ENCODE results near the gene GPC4. TPM values are rescaled to one million over a fixed set of nuclear protein-coding genes. Genes with fewer than 3 reads are reported as not detected.

GPC4 gene
- total and polyA plus RNA-seq, 12 donors = 1.7 to 10.0 (median 6.4) TPM

DNA sequence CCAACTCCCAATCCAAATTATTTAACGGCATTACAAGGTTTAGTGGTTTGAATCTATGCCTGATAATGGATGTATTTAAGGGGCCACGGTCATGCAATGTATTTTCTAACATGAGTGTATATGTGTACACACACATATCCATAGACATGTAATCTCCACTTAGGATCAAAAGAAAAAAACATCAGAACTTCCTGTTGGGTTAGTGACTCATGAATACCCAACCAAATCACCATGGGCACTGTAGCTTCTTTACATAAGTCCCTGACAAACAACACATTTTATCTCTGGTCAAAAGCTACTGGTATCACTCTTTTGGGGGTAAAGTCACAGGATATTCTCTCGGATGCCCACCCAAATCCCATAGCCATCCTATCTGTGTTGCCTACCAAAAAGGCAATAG is 160.6 kb downstream of the GPC4 start:
- intact Hi-C loops (cut with DNase I) = no loop called here
- no peak overlapping the region for H3K4me3 ChIP-seq
- DNase-seq (no peak), ATAC-seq (no peak)
- WGBS, 2 donors = 81 to 93% methylated on average over 3 of the region's 3 CpGs
- H3K27me3 ChIP-seq = peaks cover 0 to 28% (median 0%) of the 10 kb centered on the region in 7 donors
- no peaks in the 10 kb centered on the region for H3K36me3 ChIP-seq
- no peak for TF ChIP-seq CTCF (IDR thresholded peaks at IDR 0.05)
- no peaks in the 10 kb centered on the region for H3K9me3 ChIP-seq
- no peak overlapping the region for H3K27ac ChIP-seq
- no peaks in the 10 kb centered on the region for H3K4me1 ChIP-seq

- H3K9me3 ChIP-seq = peaks cover 0 to 22% (median 1%) of the 10 kb centered on the region in 11 donors
- DNase-seq (no peak), ATAC-seq (no peak)
- peaks cover 0 to 8% (median 0%) of the 10 kb centered on the region in 7 donors for H3K27me3 ChIP-seq
- no peaks in the 10 kb centered on the region for H3K36me3 ChIP-seq
- no peak overlapping the region for H3K4me3 ChIP-seq
- TF ChIP-seq CTCF (IDR thresholded peaks at IDR 0.05) = no peak
- intact Hi-C loops (cut with DNase I) = no loop called here
- 66 to 67% methylated on average over 5 of the region's 5 CpGs for WGBS, 2 donors
- no peak overlapping the region for H3K27ac ChIP-seq
- no peaks in the 10 kb centered on the region for H3K4me1 ChIP-seq
These were observed 164.1 kb downstream of the GPC4 start for GRCh38 chrX:133251204-133251603.

GRCh38 chrX:133250184-133251100 is 164.8 kb downstream of the GPC4 start:
- Histone ChIP-seq H3K4me1 (no peaks in the 10 kb centered on the region), H3K9me3 (peaks cover 0 to 29% (median 2%) of the 10 kb centered on the region in 11 donors), H3K27ac (no peak overlapping the region), H3K27me3 (peaks cover 0 to 8% (median 0%) of the 10 kb centered on the region in 7 donors), H3K36me3 (no peaks in the 10 kb centered on the region), H3K4me3 (no peak overlapping the region)
- WGBS, 2 donors = 60 to 80% methylated on average over 5 of the region's 5 CpGs
- no peak for DNase-seq
- ATAC-seq = no peak
- intact Hi-C loops (cut with DNase I) = no loop called here
- TF ChIP-seq CTCF (IDR thresholded peaks at IDR 0.05) = no peak

Other genes starting within 250 kb of the GPC4 start
- gene TFDP3, start 197.1 kb downstream of the GPC4 start, total RNA-seq = not detected
- not detected for gene TFDP3, start 197.1 kb downstream of the GPC4 start, polyA plus RNA-seq